GM08714 (cell line): ENCODE results near the gene IL31.

ENCODE experiments used
- H3K4me3 ChIP-seq: fragments of 200-500 bp; sonication (Bioruptor generic); 2 replicates; pipeline ENCODE4 v1.5.1; 2014; ENCODE audit warnings: mild to moderate bottlenecking, low read length, inconsistent platforms
- ZNF274 ChIP-seq: IDR thresholded peaks from 2 replicates; pipeline ENCODE4 v1.6.1; 2012; ENCODE audit warnings: mild to moderate bottlenecking, low read depth, low read length

The IL31 gene

DNA sequence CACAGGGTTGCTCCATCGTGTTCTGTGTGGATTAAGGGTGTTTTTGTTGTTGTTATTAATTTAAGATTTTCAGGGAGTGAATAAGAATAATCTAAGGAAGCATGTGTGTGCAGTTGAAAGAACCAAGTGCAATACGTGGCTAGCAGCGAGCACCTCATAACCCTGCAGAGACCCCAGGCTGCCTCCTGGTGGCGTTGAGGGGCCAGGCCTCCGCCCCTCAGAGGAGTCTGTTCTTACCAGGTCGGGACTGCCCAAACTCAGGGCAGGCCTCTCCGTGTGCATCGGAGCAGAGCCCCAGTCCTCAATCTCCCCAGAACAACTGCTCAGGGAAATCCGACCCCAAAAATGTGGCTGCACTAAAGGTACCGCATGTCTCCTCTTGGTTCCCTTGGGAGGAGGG is 36.8 kb downstream of the IL31 start:
- no peak overlapping the region for H3K4me3 ChIP-seq
- TF ChIP-seq ZNF274: no peak

GRCh38 chr12:122135437-122136031 is 38.5 kb downstream of the IL31 start:
- H3K4me3 ChIP-seq: no peak overlapping the region
- no peak for TF ChIP-seq ZNF274

DNA sequence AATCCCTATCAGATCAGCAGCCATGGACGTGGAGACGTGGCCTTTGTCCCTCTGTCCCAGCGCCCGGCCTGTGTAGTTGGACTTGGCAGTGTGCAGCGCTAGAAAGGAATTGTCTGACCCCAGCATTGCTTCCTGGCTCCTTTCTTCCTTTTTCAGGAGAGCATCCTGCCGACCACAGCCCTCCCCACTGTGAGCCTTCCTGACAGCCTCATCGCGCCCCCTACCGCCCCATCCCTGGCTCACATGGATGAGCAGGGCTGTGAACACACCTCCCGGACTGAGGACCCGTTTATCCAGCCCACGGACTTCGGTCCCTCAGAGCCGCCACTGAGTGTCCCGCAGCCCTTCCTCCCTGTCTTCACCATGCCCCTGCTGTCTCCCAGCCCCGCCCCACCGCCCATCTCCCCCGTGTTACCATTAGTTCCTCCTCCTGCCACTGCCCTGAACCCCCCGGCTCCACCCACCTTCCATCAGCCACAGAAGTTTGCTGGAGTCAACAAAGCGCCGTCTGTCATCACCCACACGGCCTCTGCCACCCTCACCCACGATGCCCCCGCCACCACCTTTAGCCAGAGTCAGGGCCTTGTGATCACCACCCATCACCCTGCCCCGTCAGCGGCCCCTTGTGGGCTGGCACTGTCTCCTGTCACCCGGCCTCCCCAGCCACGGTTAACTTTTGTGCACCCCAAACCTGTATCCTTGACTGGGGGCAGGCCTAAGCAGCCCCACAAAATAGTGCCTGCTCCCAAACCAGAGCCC is 40.6 kb downstream of the IL31 start:
- no peak for TF ChIP-seq ZNF274
- H3K4me3 ChIP-seq: no peak overlapping the region

DNA sequence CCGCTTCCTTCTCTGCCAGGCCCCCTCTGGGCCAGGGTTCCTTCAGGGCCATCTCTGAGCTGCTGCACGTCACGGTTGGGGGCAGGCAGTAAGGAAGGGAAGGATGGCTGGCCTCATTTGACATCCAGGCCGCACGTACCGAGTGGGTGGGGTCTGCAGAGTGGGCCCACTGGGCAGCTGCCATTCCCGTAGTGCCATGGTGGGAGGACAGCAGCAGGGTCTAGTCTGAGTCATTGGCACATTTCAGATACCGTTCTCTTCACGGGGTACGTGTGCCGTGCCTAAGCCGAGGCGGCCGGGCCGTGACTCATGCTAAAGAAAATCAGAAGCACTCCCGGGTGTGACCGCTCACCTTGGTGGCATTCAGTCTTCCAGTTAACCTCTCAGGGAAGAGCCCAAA is 43.9 kb downstream of the IL31 start:
- TF ChIP-seq ZNF274: no peak
- H3K4me3 ChIP-seq: no peak overlapping the region

DNA sequence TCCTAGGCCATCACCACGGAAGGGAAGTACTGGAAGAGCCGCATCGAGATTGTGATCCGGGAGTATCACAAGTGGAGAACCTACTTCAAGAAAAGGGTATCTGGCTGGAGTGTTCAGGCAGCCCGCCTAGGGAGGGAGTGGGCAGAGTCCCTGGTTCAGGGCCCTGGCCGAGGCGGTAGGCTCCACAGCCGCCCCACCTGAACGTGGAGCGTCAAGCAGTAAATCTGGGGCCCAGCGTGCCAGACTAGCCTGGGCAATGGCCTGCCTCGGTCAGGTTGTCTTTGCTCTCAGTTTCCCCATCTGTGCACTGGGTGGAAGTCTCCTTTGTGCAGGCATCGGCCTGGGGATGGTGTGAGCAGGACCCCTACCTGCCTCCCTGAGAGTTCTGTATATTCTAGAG is 44.9 kb downstream of the IL31 start:
- H3K4me3 ChIP-seq: no peak overlapping the region
- no peak for TF ChIP-seq ZNF274

DNA sequence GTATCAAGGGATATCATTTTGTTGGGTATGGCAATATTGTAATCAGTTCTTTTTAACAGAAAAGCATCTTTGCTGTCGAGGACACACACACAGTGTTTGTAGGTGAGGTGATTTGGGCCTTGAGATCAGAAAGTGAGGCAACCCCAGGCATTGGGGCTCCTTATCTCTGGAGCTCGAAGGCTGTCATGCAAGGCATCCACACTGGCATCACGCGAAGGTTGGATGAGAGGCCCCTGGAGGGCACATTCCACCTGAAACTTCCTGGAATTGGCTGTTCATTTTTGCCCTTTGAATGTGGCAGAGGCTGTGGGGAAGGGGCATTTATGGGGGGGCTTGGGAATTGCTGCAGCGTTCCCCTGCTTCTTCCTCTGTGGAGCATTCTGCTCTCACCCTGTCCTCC is 45.5 kb downstream of the IL31 start:
- H3K4me3 ChIP-seq: no peak overlapping the region
- TF ChIP-seq ZNF274: no peak

DNA sequence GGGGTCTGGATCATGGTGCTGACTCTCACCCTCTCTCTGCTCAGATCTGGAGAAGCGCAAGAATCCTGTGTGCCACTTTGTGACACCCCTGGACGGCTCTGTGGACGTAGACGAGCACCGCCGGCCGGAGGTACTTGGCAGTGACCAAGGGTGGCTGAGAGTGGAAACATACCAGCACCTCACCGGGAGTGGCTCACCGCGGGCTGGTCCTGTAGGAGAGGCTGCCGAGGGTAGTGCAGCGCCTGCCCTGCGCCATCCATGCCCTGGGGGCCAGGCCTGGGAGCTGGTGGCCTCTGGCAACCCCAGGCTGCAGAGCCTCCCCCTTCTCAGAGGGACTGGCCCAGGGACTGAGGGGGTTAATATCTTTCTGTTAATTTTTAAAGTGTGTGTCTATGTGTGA is 46.2 kb downstream of the IL31 start:
- TF ChIP-seq ZNF274: no peak
- no peak overlapping the region for H3K4me3 ChIP-seq

GRCh38 chr12:122126713-122127597 is 47.1 kb downstream of the IL31 start:
- TF ChIP-seq ZNF274: no peak

DNA sequence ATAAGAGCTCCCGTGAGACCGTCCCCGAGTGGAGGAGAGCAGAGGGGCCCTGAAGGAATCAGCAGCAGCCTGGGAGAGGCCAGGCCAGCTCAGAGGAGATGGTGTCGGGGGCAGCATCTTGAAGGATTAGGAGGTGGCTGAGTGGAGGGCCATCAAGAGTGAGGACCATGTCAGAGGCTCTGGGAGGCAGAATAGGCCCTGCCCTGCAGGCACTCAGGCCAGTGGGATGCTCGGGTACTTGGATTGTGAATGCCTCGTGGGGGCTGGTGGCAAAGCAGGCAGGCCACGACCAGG is 47.7 kb downstream of the IL31 start:
- no peak for TF ChIP-seq ZNF274
- H3K4me3 ChIP-seq: no peak overlapping the region

More at GRCh38 chr12:122126713-122127597, 47.1 kb downstream of the IL31 start:
- H3K4me3 ChIP-seq: no peak overlapping the region

DNA sequence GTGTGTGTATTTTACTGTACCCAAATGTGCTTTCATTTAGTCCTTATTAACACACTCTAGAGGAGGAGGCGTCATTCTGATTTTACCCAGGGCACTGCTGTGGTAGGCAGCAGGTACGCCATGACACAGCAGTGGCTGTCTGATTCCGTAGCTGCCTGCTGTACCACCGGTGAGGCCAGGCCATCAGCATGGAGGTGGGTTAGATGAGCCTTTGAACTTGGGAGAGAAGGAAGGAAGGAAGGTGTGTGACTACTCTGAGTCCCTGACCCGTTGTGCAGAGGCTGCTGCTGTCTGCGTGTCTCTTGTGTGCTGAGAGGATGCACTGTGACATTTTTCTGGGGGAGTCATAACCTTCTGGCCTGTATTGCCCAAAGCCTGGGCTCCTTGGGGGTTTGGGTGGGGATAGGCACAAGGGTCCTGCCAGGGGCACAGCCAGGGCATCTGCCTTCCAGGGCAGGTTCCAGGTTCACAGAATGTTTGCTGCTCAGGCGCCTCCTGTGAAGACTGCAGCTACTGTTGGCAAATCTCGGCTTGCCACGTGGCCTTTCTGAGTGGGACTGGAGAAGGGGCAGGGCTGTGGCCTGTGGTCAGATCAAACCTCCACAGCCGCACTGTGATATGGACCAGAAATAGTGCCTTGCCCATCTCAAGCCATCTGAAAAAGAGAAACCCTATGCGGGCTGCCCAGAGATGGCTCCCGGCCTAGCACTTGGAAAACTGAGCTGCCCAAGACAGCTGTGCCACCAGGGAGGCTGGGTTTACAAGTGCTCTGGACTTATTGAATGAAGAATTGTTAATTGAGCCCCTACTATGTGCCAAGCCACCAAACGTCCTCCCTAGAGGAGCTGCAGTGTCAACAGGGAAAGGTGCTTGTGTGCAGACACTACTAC is 48.3 kb downstream of the IL31 start:
- no peak overlapping the region for H3K4me3 ChIP-seq
- no peak for TF ChIP-seq ZNF274

GRCh38 chr12:122124370-122124769 is 49.7 kb downstream of the IL31 start:
- TF ChIP-seq ZNF274: no peak
- no peak overlapping the region for H3K4me3 ChIP-seq

- no peak overlapping the region for H3K4me3 ChIP-seq
- TF ChIP-seq ZNF274: no peak
These were observed 50.3 kb downstream of the IL31 start for GRCh38 chr12:122123761-122124145.

DNA sequence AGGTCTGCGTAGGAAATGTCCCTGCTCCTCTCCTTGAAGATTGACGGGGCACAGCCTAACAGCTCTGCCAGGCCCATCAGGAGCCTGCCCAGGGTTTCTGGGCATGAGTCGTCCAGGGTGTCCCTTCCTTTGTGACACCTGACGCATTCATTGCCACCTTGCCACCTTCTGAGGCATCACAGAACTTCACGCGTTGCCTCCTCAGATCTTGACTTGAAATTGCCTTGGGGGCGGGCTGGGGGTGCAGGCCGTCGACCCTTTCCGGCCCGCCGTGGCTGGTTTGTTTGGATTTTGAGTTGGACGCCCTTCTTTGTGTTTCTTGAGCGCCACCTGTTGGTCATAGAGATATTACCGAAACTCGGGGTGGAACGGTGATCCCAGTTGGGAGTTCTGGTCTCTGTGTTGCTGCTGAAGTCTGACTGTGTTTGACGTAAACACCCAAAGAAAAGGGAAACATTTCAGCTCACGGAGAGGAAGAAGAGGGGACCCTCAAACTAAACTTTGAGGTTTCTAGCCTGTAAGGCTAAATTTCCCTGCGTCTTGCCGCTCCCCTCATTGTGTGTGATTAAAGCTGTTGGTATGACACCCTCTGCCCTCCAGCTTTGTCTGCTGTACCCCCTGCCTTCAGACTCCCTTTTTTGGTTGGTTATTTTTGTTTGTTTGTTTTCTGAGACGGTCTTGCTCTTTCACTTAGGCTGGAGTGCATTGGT is 50.8 kb downstream of the IL31 start:
- H3K4me3 ChIP-seq: no peak overlapping the region
- no peak for TF ChIP-seq ZNF274
